OCI-LY7 (cell line): ENCODE data around the gene DGCR8. TPM values are rescaled to one million over a fixed set of nuclear protein-coding genes. Genes with fewer than 3 reads are reported as not detected.

Experiments used
- BruUV-seq: library from RNA; stranded (reverse); fragments of 400-500 nt; replicated peaks from 2 replicates; lab custom pipeline; 2021; lab: Mats Ljungman, UMichigan
- CTCF ChIA-PET: fragments of 300-600 bp; sonication (Branson Sonifier 250); formaldehyde crosslinking; loops from one replicate; lab custom pipeline; 2022; ENCODE audit warnings: antibody characterized with exemption; ENCODE audit not compliant: unreplicated experiment; lab: Charles Lee
- POLR2A ChIA-PET: fragments of 300-600 bp; sonication (Branson Sonifier 250); formaldehyde crosslinking; loops from one replicate; lab custom pipeline; 2022; ENCODE audit warnings: antibody characterized with exemption; lab: Charles Lee
- DNase-seq: peaks from one replicate; pipeline ENCODE4 v3.0.0-alpha.2; 2015; ENCODE audit warnings: low spot score
- H2AFZ ChIP-seq: fragments of 200-600 bp; sonication (generic), shearing (Covaris generic); 2 replicates; pipeline ENCODE4 v1.6.1; 2014; ENCODE audit warnings: mild to moderate bottlenecking, antibody characterized with exemption, low read length, moderate library complexity
- H3K27ac ChIP-seq: fragments of 200-600 bp; sonication (generic); 2 replicates; pipeline ENCODE4 v1.5.1; 2014; ENCODE audit warnings: mixed run types, low read depth, mild to moderate bottlenecking, moderate library complexity, low read length, inconsistent platforms; ENCODE audit not compliant: poor library complexity, severe bottlenecking
- H3K36me3 ChIP-seq: fragments of 200-600 bp; sonication (generic); 2 replicates; pipeline ENCODE4 v1.6.1; 2014; ENCODE audit warnings: mild to moderate bottlenecking, antibody characterized with exemption, low read length, moderate library complexity, mixed read lengths; ENCODE audit not compliant: insufficient read depth
- H3K4me1 ChIP-seq: fragments of 200-600 bp; sonication (generic); 2 replicates; pipeline ENCODE4 v1.5.1; 2014; ENCODE audit warnings: mild to moderate bottlenecking, low read length; ENCODE audit not compliant: insufficient read depth, poor library complexity, severe bottlenecking
- H3K4me2 ChIP-seq: fragments of 200-600 bp; sonication (generic); 2 replicates; pipeline ENCODE4 v1.6.1; 2014; ENCODE audit warnings: mild to moderate bottlenecking, low read length
- H3K4me3 ChIP-seq: fragments of 200-600 bp; sonication (generic); 2 replicates; pipeline ENCODE4 v1.5.1; 2014; ENCODE audit warnings: mild to moderate bottlenecking, low read depth, low read length; ENCODE audit not compliant: poor library complexity, severe bottlenecking
- H3K79me2 ChIP-seq: fragments of 200-600 bp; sonication (generic); 2 replicates; pipeline ENCODE4 v1.6.1; 2016; ENCODE audit warnings: low read depth, mild to moderate bottlenecking, low read length, moderate library complexity, mixed read lengths; ENCODE audit not compliant: insufficient read depth
- H3K9me2 ChIP-seq: fragments of 200-600 bp; sonication (generic); 2 replicates; pipeline ENCODE4 v1.6.1; 2016; ENCODE audit warnings: mild to moderate bottlenecking, low read length, mixed read lengths; ENCODE audit not compliant: insufficient read depth
- H3K9me3 ChIP-seq: fragments of 200-600 bp; sonication (generic); 2 replicates; pipeline ENCODE4 v1.6.1; 2014; ENCODE audit warnings: mild to moderate bottlenecking, mixed run types, low read length, mixed read lengths
- H4K20me1 ChIP-seq: fragments of 200-600 bp; sonication (generic); 2 replicates; pipeline ENCODE4 v1.6.1; 2014; ENCODE audit warnings: mild to moderate bottlenecking, antibody characterized with exemption, low read length, moderate library complexity, mixed read lengths; ENCODE audit not compliant: insufficient read depth
- EZH2phosphoT487 ChIP-seq: fragments of 200-600 bp; sonication (generic); IDR thresholded peaks from 2 replicates; pipeline ENCODE4 v1.6.1; 2018; ENCODE audit warnings: low read depth, borderline replicate concordance, mild to moderate bottlenecking, mixed run types, antibody characterized with exemption, low read length, moderate library complexity, mixed read lengths
- intact Hi-C: fragments of 100-400 bp; cut with micrococcal nuclease; formaldehyde crosslinking; loops from one replicate; pipeline ENCODE4 v1.10.0; 2022; ENCODE audit not compliant: unreplicated experiment
- total RNA-seq, 2 experiments: library from RNA; depleted of rRNA in 1 of 2; stranded (reverse); fragments of >200 nt in 1 of 2; shearing (Covaris generic) in 1 of 2; gene quantifications; 2 replicates each; pipeline ENCODE4 v1.2.3, GENCODE V29; 2014 to 2022
- TF ChIP-seq, protein P1 (sequence below): fragments of 200-600 bp; sonication (generic); conservative IDR thresholded peaks from 2 replicates; pipeline ENCODE4 v1.5.1; 2014; ENCODE audit warnings: mild to moderate bottlenecking, antibody characterized with exemption, low read length, moderate library complexity, mixed read lengths

Gene DGCR8
- total RNA-seq, 2 experiments from 2014 or later: 49.5 to 68.2 TPM

GRCh38 chr22:20156611-20157429 lies 76.8 kb downstream of the DGCR8 start:
- no peak overlapping the region for H3K4me2 ChIP-seq
- H3K4me3 ChIP-seq: no peak overlapping the region
- TF ChIP-seq, protein P1, sequence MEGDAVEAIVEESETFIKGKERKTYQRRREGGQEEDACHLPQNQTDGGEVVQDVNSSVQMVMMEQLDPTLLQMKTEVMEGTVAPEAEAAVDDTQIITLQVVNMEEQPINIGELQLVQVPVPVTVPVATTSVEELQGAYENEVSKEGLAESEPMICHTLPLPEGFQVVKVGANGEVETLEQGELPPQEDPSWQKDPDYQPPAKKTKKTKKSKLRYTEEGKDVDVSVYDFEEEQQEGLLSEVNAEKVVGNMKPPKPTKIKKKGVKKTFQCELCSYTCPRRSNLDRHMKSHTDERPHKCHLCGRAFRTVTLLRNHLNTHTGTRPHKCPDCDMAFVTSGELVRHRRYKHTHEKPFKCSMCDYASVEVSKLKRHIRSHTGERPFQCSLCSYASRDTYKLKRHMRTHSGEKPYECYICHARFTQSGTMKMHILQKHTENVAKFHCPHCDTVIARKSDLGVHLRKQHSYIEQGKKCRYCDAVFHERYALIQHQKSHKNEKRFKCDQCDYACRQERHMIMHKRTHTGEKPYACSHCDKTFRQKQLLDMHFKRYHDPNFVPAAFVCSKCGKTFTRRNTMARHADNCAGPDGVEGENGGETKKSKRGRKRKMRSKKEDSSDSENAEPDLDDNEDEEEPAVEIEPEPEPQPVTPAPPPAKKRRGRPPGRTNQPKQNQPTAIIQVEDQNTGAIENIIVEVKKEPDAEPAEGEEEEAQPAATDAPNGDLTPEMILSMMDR: peak; percentile 89
- no peak for TF ChIP-seq EZH2phosphoT487
- BruUV-seq: no TSS peak
- intact Hi-C loops: loop anchor here (1.0 to 10.0 kb wide), 5 partner anchors 81 to 538 kb away; partner anchors contain the start of gene RTN4R
- ChIA-PET CTCF (interaction anchor here (0.6 kb wide), 1 partner anchor 82 kb away, joined by 4 read pairs; no protein-coding TSS in a partner anchor), POLR2A (no interaction called here)
- no peaks in the 10 kb centered on the region for H4K20me1 ChIP-seq
- no peaks in the 10 kb centered on the region for H3K9me3 ChIP-seq
- no peaks in the 10 kb centered on the region for H3K79me2 ChIP-seq
- H3K36me3 ChIP-seq: no peaks in the 10 kb centered on the region
- H3K4me1 ChIP-seq: no peaks in the 10 kb centered on the region
- H3K27ac ChIP-seq: no peak overlapping the region
- peak; percentile 75 for DNase-seq
- no peak overlapping the region for H2AFZ ChIP-seq
- H3K9me2 ChIP-seq: no peaks in the 10 kb centered on the region

DNA sequence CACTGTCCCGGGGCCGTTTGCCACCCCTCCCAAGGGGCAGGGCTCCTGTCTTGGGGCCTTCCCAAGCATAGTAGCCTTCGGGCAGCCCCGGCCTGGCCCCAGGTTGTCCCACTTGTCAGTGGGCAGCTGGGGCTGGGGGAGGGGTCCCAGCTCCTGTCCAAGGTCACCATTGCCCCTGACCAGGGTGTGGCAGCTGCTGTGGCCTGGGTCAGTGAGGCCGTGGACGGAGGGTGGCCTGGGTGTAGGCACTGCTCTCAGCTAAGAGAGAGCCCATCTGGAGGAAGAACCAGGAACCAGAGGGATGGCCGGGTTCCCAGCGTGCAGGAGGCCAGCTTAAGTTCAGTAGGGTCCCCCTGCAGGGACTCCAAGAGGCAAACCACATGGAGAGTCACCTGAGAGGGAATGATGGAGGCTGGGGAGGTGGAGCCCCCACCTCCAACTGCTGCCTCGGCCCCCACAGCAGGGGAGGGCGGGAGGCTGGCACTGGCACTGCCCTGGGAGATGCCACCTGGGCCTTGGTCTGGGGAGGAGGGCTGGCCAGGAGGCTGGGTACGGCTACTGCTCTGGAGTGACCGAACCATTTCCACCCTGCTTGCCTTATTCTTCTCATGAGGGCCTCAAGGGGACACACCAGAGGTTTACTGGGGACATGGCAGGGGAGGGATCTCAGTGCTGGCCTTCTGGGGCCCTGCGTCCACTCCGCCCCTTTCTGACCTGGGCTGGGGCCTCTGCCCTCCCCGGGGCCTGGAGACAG lies 77.6 kb downstream of the DGCR8 start:
- no peak overlapping the region for H3K4me2 ChIP-seq
- no peak overlapping the region for H3K4me3 ChIP-seq
- H3K9me2 ChIP-seq: no peaks in the 10 kb centered on the region
- intact Hi-C loops: loop anchor here (1.0 to 10.0 kb wide), 5 partner anchors 81 to 537 kb away; partner anchors contain the start of gene RTN4R
- TF ChIP-seq, protein P1: no peak
- no peak for TF ChIP-seq EZH2phosphoT487
- H3K79me2 ChIP-seq: no peaks in the 10 kb centered on the region
- no peak for DNase-seq
- H3K36me3 ChIP-seq: no peaks in the 10 kb centered on the region
- H4K20me1 ChIP-seq: no peaks in the 10 kb centered on the region
- H3K9me3 ChIP-seq: no peaks in the 10 kb centered on the region
- CTCF ChIA-PET: interaction anchor here (0.6 kb wide), 1 partner anchor 81 kb away, joined by 4 read pairs; no protein-coding TSS in a partner anchor
- H3K27ac ChIP-seq: no peak overlapping the region
- no TSS peak for BruUV-seq
- no peak overlapping the region for H2AFZ ChIP-seq
- POLR2A ChIA-PET: no interaction called here
- no peaks in the 10 kb centered on the region for H3K4me1 ChIP-seq
